Kidney epithelial cell (primary cell): ENCODE results near the gene UFD1. TPM values are rescaled to one million over a fixed set of nuclear protein-coding genes. Genes with fewer than 3 reads are reported as not detected.

Source experiments
- DNase-seq: peaks from one replicate; pipeline ENCODE4 v3.0.0-alpha.2; 2010; ENCODE audit warnings: low read depth
- H3K27me3 ChIP-seq: 2 replicates; pipeline ENCODE4 v1.6.0; 2011; ENCODE audit warnings: low read length; ENCODE audit not compliant: control insufficient read depth, insufficient read depth
- H3K36me3 ChIP-seq: 2 replicates; pipeline ENCODE4 v1.5.1; 2011; ENCODE audit warnings: low read length; ENCODE audit not compliant: control insufficient read depth, insufficient read depth
- H3K4me3 ChIP-seq: 2 replicates; pipeline ENCODE4 v1.5.1; 2011; ENCODE audit warnings: low read depth, mild to moderate bottlenecking, control low read depth, low read length
- CTCF ChIP-seq: IDR thresholded peaks from 2 replicates; pipeline ENCODE4 v1.5.1; 2011; ENCODE audit warnings: mild to moderate bottlenecking, moderate library complexity, low read length, control low read depth, inconsistent platforms; ENCODE audit not compliant: insufficient read depth, poor library complexity, severe bottlenecking
- total RNA-seq: library from RNA; depleted of rRNA; stranded (reverse); fragments of >200 nt; gene quantifications from 2 replicates; pipeline ENCODE4 v1.2.3, GENCODE V29; 2015

Gene UFD1
- total RNA-seq, 1 donor from 2014 or later = 48.9 TPM

GRCh38 chr22:19424186-19424500 lies 54.9 kb downstream of the UFD1 start:
- H3K27me3 ChIP-seq = no peaks in the 10 kb centered on the region
- no peak overlapping the region for H3K4me3 ChIP-seq
- TF ChIP-seq CTCF = no peak
- H3K36me3 ChIP-seq = no peaks in the 10 kb centered on the region
- no peak for DNase-seq

GRCh38 chr22:19422440-19423301 lies 56.3 kb downstream of the UFD1 start:
- Histone ChIP-seq H3K4me3 (no peak overlapping the region), H3K27me3 (no peaks in the 10 kb centered on the region), H3K36me3 (no peaks in the 10 kb centered on the region)
- DNase-seq = no peak
- TF ChIP-seq CTCF = no peak

- Histone ChIP-seq H3K4me3 (no peak overlapping the region), H3K27me3 (no peaks in the 10 kb centered on the region), H3K36me3 (no peaks in the 10 kb centered on the region)
- no peak for DNase-seq
- TF ChIP-seq CTCF = no peak
Measured at GRCh38 chr22:19420321-19420720, 58.7 kb downstream of the UFD1 start.

GRCh38 chr22:19419464-19420178 lies 59.4 kb downstream of the UFD1 start:
- Histone ChIP-seq H3K4me3 (no peak overlapping the region), H3K36me3 (no peaks in the 10 kb centered on the region), H3K27me3 (no peaks in the 10 kb centered on the region)
- no peak for DNase-seq
- no peak for TF ChIP-seq CTCF

GRCh38 chr22:19419086-19419463 lies 59.9 kb downstream of the UFD1 start:
- TF ChIP-seq CTCF = no peak
- Histone ChIP-seq H3K27me3 (no peaks in the 10 kb centered on the region), H3K4me3 (no peak overlapping the region), H3K36me3 (no peaks in the 10 kb centered on the region)
- no peak for DNase-seq

GRCh38 chr22:19412923-19413322 lies 66.1 kb downstream of the UFD1 start:
- H3K36me3 ChIP-seq = peaks cover under 1% of the 10 kb centered on the region
- DNase-seq = no peak
- no peak overlapping the region for H3K4me3 ChIP-seq
- no peak for TF ChIP-seq CTCF
- no peaks in the 10 kb centered on the region for H3K27me3 ChIP-seq
